Ectodermal cell (in vitro differentiated cells): ENCODE results near the gene ZNF75A. TPM values are rescaled to one million over a fixed set of nuclear protein-coding genes. Genes with fewer than 3 reads are reported as not detected.
A peak's percentile ranks its signal among the peaks of the same experiment; 100 is the strongest.
"Not testable (repeated sequence)": the region's sequence is repeated elsewhere in the genome, so short reads cannot be mapped to it uniquely, and the experiment has no call there.

Experiments
- H3K27ac ChIP-seq: 2 replicates; pipeline ENCODE4 v1.7.0; 2013; ENCODE audit warnings: mild to moderate bottlenecking, low read depth, low read length; ENCODE audit not compliant: insufficient read depth, poor library complexity, severe bottlenecking
- H3K27me3 ChIP-seq: 2 replicates; pipeline ENCODE4 v1.7.0; 2013; ENCODE audit warnings: mild to moderate bottlenecking, low read length; ENCODE audit not compliant: insufficient read depth, control insufficient read depth, poor library complexity, severe bottlenecking
- H3K36me3 ChIP-seq: one replicate; pipeline ENCODE4 v1.7.0; 2013; ENCODE audit warnings: low read length; ENCODE audit not compliant: control insufficient read depth, insufficient read depth
- H3K4me1 ChIP-seq: one replicate; pipeline ENCODE4 v1.7.0; 2013; ENCODE audit warnings: low read length; ENCODE audit not compliant: control insufficient read depth, insufficient read depth
- H3K4me3 ChIP-seq: 2 replicates; pipeline ENCODE4 v1.7.0; 2013; ENCODE audit warnings: low read depth, low read length, control low read depth; ENCODE audit not compliant: insufficient read depth
- H3K9me3 ChIP-seq: 2 replicates; pipeline ENCODE4 v1.7.0; 2013; ENCODE audit warnings: mild to moderate bottlenecking, low read length, moderate library complexity; ENCODE audit not compliant: control insufficient read depth
- WGBS, 2 experiments: methylation state at CpG; one replicate each; pipeline ENCODE4 v1.1.7; 2013; ENCODE audit warnings: missing lambda C conversion rate in 2 of 2; 5-methylcytosine and 5-hydroxymethylcytosine counted together
- polyA plus RNA-seq, 4 experiments: library from polyadenylated mRNA; stranded (reverse); fragments of 50-300 nt; gene quantifications; one replicate each; pipeline ENCODE4 v1.2.3, GENCODE V29; 2013

Gene ZNF75A
- 29.0 TPM for polyA plus RNA-seq (2013, experiment 1 of 4)
- 26.1 TPM for polyA plus RNA-seq (2013, experiment 2 of 4)
- polyA plus RNA-seq (2013, experiment 3 of 4) = 22.7 TPM
- 21.4 TPM for polyA plus RNA-seq (2013, experiment 4 of 4)

GRCh38 chr16:3305109-3306068, at the start of gene ZNF75A, which contains the start of gene TIGD7:
Gene ZNF75A (plus strand): TSS chr16:3305497. CDS start chr16:3308429, 2,932 bp downstream.
Gene TIGD7 (minus strand): TSS chr16:3305430. CDS start chr16:3300614, 4,816 bp downstream.
- 3 to 4% methylated on average over 103 of the region's 103 CpGs for WGBS, 2 experiments
- H3K4me3 ChIP-seq = peak within 1 kb of the TSS; percentile 54
- H3K27ac ChIP-seq = peak within 1 kb of the TSS; percentile 45
- peaks cover 2% of the 10 kb centered on the region for H3K4me1 ChIP-seq
- peaks cover 32% of the 10 kb centered on the region for H3K36me3 ChIP-seq
- peaks cover 12% of the 10 kb centered on the region for H3K9me3 ChIP-seq
- H3K27me3 ChIP-seq = peaks cover 7% of the 10 kb centered on the region

DNA sequence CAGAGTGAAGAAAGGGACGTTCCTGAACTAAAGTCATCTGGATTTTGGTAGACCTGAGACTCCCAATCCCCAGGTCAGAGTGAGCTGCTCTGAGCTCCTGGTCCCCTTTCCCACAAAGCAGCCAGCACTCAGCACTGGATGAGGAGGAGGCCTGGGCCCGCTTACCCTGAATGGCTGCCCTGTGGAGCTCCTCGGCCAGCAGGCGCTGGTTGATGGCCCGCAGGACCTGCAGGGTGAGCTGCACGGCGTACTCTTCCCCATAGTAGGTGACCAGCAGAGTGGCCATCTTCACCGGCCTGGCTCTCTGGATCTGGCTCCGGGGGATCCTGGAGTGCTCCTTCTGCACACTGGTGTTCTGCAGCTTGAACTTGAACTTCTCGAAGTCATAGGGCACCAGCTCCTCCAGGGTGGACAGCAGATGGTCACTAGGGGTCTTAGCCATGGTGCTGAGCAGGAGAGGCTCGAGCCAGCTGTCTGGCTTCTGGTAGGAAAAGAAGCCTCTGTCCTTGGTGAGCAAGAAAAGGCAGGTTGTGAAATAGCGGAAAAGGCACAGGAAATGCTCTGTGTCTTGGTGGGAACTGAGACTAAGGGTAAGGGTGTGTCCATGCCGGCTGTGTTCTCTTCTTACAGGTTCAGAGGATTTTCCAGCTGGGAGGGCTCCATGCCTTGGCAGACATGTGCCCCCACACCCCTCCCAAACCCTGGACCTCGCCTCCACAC, 49.0 kb upstream of the ZNF75A start, which contains the start of gene MEFV:
MEFV (minus strand) TSS at position 488 of the 720 bp plus-strand sequence; CDS start at position 442, 46 bp downstream.
- H3K4me1 ChIP-seq = no peaks in the 10 kb centered on the region
- 87 to 88% methylated on average over 14 of the region's 14 CpGs for WGBS, 2 experiments

DNA sequence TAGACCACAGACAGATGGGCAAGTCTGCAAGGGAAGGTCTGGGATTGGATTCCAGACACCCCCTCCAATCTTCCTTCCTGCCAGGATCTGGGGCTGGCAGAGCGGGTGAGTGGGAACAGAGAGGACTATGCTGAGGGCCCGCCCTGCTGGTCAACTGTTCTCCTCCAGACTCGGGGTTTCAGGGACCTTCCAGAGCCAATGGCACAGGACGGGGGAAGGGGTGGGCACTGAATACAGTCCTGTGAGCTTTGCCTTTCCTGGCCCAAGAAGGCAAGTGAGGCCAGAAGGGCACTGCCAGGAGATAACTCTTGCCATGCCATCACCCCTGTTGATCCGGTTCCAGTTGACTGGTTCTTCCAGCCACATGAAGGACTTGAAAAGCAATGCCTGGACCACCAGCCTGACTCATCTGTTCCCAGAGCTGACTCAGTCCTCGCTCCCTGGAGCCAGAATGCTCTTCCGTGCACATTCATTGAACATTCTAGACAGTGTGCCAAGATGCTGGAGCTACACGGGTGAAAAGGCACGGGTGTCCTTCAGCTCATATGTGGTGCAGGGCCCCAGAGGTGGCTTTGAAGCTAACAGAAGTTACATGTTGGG, 48.3 kb upstream of the ZNF75A start:
- no peak overlapping the region for H3K27ac ChIP-seq
- H3K4me3 ChIP-seq = no peak overlapping the region
- H3K4me1 ChIP-seq = no peaks in the 10 kb centered on the region
- no peaks in the 10 kb centered on the region for H3K27me3 ChIP-seq
- no peaks in the 10 kb centered on the region for H3K9me3 ChIP-seq
- WGBS, 2 experiments = 84 to 87% methylated on average over 9 of the region's 9 CpGs
- H3K36me3 ChIP-seq = no peaks in the 10 kb centered on the region

More for the DNA sequence above, 49.0 kb upstream of the ZNF75A start, which contains the start of gene MEFV:
- H3K9me3 ChIP-seq = no peaks in the 10 kb centered on the region
- H3K36me3 ChIP-seq = no peaks in the 10 kb centered on the region
- no peak within 1 kb of the TSS for H3K27ac ChIP-seq
- H3K27me3 ChIP-seq = no peaks in the 10 kb centered on the region
- H3K4me3 ChIP-seq = no peak within 1 kb of the TSS

GRCh38 chr16:3259836-3260235, 45.5 kb upstream of the ZNF75A start:
- Histone ChIP-seq H3K4me1 (no peaks in the 10 kb centered on the region), H3K9me3 (no peaks in the 10 kb centered on the region), H3K27ac (no peak overlapping the region), H3K36me3 (no peaks in the 10 kb centered on the region), H3K27me3 (no peaks in the 10 kb centered on the region), H3K4me3 (no peak overlapping the region)
- WGBS, 2 experiments = 89 to 94% methylated on average over 6 to 7 of the region's 8 CpGs

DNA sequence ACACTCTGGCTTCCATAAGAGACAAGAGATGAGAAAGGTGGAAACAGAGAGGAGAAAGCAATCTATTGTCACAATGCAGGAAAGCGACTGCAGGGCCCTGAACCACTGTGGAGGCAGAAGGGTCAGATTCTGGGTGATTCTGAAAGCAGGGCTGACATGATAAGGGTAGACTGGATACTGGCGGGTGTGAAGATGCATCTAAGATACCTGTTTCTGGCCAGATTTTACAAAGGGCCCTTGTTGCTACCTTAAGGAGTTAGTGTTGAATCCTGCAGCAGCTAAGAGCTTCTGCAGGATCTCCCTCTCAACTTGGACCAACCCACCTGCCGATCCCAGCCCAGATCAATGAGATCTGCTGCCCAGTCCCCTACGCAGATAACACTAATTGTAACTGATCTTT, 42.8 kb upstream of the ZNF75A start:
- Histone ChIP-seq H3K36me3 (no peaks in the 10 kb centered on the region), H3K27me3 (no peaks in the 10 kb centered on the region), H3K9me3 (no peaks in the 10 kb centered on the region), H3K4me1 (no peaks in the 10 kb centered on the region), H3K4me3 (no peak overlapping the region), H3K27ac (no peak overlapping the region)
- WGBS, 2 experiments = 88 to 96% methylated on average over 4 of the region's 4 CpGs

DNA sequence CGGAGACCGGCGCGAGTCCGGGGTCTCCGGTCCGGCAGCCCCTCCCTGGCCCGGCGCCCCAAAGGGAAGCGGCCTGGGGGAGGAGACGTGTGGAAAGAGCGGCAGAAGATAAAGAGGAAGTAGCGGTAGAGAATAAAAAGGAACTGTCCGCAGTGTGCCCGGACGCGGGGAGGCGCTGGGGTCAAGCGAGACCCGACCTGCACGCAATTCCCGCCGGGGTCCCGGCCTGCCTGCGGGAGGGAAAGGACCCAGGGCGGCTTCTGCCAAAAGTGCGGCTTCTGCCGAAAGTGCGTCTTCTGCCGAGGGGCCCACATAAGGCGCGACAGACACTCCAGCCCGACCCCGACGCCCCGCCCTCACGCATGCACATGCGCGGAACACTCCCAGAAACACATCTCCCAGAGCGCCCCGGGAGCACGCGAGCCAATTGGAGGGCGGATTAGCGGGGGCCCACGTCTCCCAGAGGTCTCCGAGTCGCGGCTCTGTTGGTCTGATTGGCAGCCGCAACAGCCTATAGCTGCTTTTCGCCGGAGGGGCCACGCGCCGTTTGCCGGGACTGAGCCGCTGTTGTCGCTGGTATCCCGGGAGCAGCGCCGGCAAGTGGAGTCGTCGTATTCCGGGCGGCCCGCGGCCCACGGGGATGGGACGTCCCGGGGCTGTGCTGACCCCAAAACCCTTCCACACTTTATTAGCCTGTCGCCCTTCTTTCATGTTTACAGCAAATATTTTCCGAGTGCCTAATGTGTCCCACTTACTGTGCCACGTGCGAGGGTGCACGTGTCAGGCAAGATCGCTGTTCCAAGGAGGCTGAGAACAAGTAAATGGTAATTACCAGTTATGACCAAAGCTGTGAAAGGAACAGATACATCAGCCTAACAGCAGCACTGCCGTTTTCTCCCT, 40.9 kb upstream of the ZNF75A start:
- 21 to 27% methylated on average over 77 of the region's 77 CpGs for WGBS, 2 experiments
- Histone ChIP-seq H3K9me3 (no peaks in the 10 kb centered on the region), H3K4me1 (no peaks in the 10 kb centered on the region), H3K27ac (no peak overlapping the region), H3K4me3 (peak overlapping the region; percentile 56), H3K27me3 (no peaks in the 10 kb centered on the region), H3K36me3 (no peaks in the 10 kb centered on the region)

- Histone ChIP-seq H3K9me3 (no peaks in the 10 kb centered on the region), H3K27ac (no peak overlapping the region), H3K4me1 (no peaks in the 10 kb centered on the region), H3K4me3 (no peak overlapping the region), H3K27me3 (no peaks in the 10 kb centered on the region), H3K36me3 (no peaks in the 10 kb centered on the region)
- WGBS, 2 experiments = 76 to 79% methylated on average over 4 to 5 of the region's 5 CpGs
Measured at GRCh38 chr16:3266873-3267537, 38.3 kb upstream of the ZNF75A start.

DNA sequence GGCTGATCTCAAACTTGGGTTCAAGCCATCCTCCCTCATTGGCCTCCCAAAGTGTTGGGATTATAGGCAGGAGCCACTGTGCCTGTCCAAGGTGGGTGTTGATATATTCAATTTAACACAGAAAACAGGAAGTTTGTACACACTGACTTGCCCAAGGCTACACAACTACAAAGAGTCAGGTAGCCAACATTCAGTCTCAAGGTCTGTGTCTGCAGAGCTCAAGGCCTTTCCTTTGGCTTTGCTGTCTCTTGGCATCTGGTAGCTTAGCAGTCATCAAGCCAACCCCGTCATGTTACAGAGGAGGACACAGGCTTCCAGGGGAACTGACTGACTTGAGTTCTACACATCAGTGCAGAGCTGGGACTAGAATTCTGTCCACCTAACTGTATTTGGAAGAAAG, 37.0 kb upstream of the ZNF75A start:
- 79 to 90% methylated on average over 1 of the region's 1 CpG for WGBS, 2 experiments
- H3K36me3 ChIP-seq = no peaks in the 10 kb centered on the region
- no peak overlapping the region for H3K27ac ChIP-seq
- no peaks in the 10 kb centered on the region for H3K27me3 ChIP-seq
- no peaks in the 10 kb centered on the region for H3K4me1 ChIP-seq
- no peaks in the 10 kb centered on the region for H3K9me3 ChIP-seq
- no peak overlapping the region for H3K4me3 ChIP-seq

- not testable (repeated sequence) for H3K36me3 ChIP-seq, H3K27me3 ChIP-seq, H3K4me3 ChIP-seq, H3K4me1 ChIP-seq, H3K9me3 ChIP-seq, H3K27ac ChIP-seq
- 67 to 85% methylated on average over 1 to 2 of the region's 5 CpGs for WGBS, 2 experiments
Measured at GRCh38 chr16:3270718-3271117, 34.6 kb upstream of the ZNF75A start.
